ENCODE data around the gene PMEPA1. TPM values are rescaled to one million over a fixed set of nuclear protein-coding genes. Genes with fewer than 3 reads are reported as not detected.

Gene PMEPA1
- total and polyA plus RNA-seq, 10 of the 15 experiments (the other 5 are each of a cell fraction or from before 2014, with no cell fraction given): 0.02 to 0.10 (median 0.04) TPM; not detected in 3

DNA sequence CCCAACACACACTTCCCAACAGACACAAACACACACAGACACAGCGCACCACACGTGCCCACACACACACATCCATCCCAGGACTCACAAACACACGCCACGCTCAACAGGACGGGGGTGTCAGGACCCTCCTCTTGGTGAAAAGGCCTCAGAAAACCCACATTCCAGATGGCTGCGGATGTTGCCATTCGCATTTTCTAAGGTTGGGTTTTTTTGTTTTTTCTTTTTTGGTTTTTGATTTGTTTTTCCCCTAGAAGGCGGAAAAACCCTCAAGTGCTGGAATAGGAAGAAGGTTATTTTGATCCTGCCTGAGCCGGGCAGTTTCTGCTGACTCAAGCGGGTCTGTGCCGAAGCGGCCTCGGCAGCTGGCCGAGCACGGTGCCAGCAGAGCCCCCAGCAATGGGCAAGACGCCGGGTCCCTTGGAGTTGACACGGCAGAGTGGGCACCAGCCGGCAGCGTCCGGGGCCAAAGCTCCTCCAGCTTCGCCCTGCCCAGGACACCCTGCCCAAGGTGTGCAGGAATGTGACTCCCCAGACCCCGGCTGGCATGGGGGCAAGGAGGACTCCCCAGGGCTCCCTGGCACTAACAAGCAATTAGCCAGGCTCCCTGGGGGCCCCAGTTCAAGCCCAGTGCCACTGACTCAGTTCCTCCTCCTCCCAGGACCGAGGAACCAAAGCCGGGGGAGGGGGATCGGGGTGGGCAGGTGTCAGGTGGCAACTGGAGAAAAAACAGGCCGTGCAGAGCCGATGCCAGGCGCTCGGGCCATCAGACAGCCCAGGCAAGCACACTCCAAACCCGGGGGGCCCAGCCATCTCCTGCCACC lies 48.7 kb downstream of the PMEPA1 start:
- SMC1A ChIA-PET (ENCODE audit: uncharacterized antibody, unreplicated experiment): no interaction called here
- DNase-seq (ENCODE audit: low read depth, low spot score): no peak

GRCh38 chr20:57660181-57660921 lies 49.5 kb downstream of the PMEPA1 start:
- WGBS (ENCODE audit: insufficient coverage, insufficient replicate concordance, low lambda C conversion rate, missing lambda C conversion rate): 38% methylated on average over 13 of the region's 13 CpGs
- POLR2A ChIA-PET: no interaction called here
- Histone ChIP-seq H3K9me3 (replicated peaks; ENCODE audit: control insufficient read depth, insufficient read depth, low read length) (no peaks in the 10 kb centered on the region), H3K4me3 (no peak overlapping the region), H3K4me2 (ENCODE audit: control insufficient read depth, insufficient read depth) (no peak overlapping the region), H3K27ac (ENCODE audit: control insufficient read depth, insufficient read depth) (no peak overlapping the region), H4K20me1 (ENCODE audit: control insufficient read depth, insufficient read depth) (no peaks in the 10 kb centered on the region), H3K36me3 (ENCODE audit: control insufficient read depth in 2 of 2, insufficient read depth in 2 of 2, low read length in 1 of 2) (no peaks in the 10 kb centered on the region), H3K79me2 (ENCODE audit: control insufficient read depth, insufficient read depth, low read length) (no peaks in the 10 kb centered on the region), H2AFZ (ENCODE audit: control insufficient read depth, low read depth, low read length) (no peak overlapping the region), H3K27me3 (replicated peaks in 1 of 2; ENCODE audit: control insufficient read depth in 2 of 2, insufficient read depth in 2 of 2, low read length in 1 of 2) (no peaks in the 10 kb centered on the region), H3K4me1 (ENCODE audit: control insufficient read depth, insufficient read depth, low read length) (no peaks in the 10 kb centered on the region), H3K9ac (ENCODE audit: control insufficient read depth, insufficient read depth, low read length) (no peak overlapping the region)
- DNase-seq (ENCODE audit: low read depth, low spot score) (no peak), ATAC-seq (no peak), FAIRE-seq (no peak)
- intact Hi-C loops (cut with micrococcal nuclease; ENCODE audit: unreplicated experiment): no loop called here
- RAD21 ChIA-PET (ENCODE audit: unreplicated experiment): no interaction called here
- SMC1A ChIA-PET (ENCODE audit: uncharacterized antibody, unreplicated experiment): interaction anchor here (0.6 kb wide), 1 partner anchor 33 kb away, joined by 3 read pairs; no protein-coding TSS in a partner anchor
- CTCF ChIA-PET: no interaction called here
- no TSS peak for BruUV-seq (replicated peaks)
- in situ Hi-C loops (cut with MboI): no loop called here
- no peak for TF ChIP-seq IKZF1 (conservative IDR thresholded peaks at IDR 0.05)
- TF ChIP-seq, protein P1, sequence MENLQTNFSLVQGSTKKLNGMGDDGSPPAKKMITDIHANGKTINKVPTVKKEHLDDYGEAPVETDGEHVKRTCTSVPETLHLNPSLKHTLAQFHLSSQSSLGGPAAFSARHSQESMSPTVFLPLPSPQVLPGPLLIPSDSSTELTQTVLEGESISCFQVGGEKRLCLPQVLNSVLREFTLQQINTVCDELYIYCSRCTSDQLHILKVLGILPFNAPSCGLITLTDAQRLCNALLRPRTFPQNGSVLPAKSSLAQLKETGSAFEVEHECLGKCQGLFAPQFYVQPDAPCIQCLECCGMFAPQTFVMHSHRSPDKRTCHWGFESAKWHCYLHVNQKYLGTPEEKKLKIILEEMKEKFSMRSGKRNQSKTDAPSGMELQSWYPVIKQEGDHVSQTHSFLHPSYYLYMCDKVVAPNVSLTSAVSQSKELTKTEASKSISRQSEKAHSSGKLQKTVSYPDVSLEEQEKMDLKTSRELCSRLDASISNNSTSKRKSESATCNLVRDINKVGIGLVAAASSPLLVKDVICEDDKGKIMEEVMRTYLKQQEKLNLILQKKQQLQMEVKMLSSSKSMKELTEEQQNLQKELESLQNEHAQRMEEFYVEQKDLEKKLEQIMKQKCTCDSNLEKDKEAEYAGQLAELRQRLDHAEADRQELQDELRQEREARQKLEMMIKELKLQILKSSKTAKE (IDR thresholded peaks at IDR 0.05; ENCODE audit: low read depth, poor library complexity, severe bottlenecking): no peak
- no peak for TF ChIP-seq BRCA1 (IDR thresholded peaks at IDR 0.05; ENCODE audit: low read depth, low read length)
- TF ChIP-seq ZNF592 (IDR thresholded peaks at IDR 0.05): no peak
- TF ChIP-seq RAD21 (IDR thresholded peaks at IDR 0.05; ENCODE audit: insufficient read depth, low read depth, low read length): no peak
- no peak for TF ChIP-seq SMAD1 (IDR thresholded peaks at IDR 0.05; ENCODE audit: low read depth, partially characterized antibody)
- no peak for TF ChIP-seq CHD2 (IDR thresholded peaks at IDR 0.05; ENCODE audit: borderline replicate concordance, low read depth, low read length)

More for the DNA sequence above, 48.7 kb downstream of the PMEPA1 start:
- H3K27me3 ChIP-seq (replicated peaks in 1 of 2; ENCODE audit: control insufficient read depth in 2 of 2, insufficient read depth in 2 of 2, low read length in 1 of 2): no peaks in the 10 kb centered on the region
- intact Hi-C loops (cut with micrococcal nuclease; ENCODE audit: unreplicated experiment): no loop called here
- ATAC-seq: no peak
- H3K9me3 ChIP-seq (replicated peaks; ENCODE audit: control insufficient read depth, insufficient read depth, low read length): no peaks in the 10 kb centered on the region
- 32% methylated on average over 25 of the region's 31 CpGs for WGBS (ENCODE audit: insufficient coverage, insufficient replicate concordance, low lambda C conversion rate, missing lambda C conversion rate)
- H3K27ac ChIP-seq (ENCODE audit: control insufficient read depth, insufficient read depth): no peak overlapping the region
- FAIRE-seq: no peak
- no peak overlapping the region for H3K4me2 ChIP-seq (ENCODE audit: control insufficient read depth, insufficient read depth)
- RAD21 ChIA-PET (ENCODE audit: unreplicated experiment): no interaction called here
- H4K20me1 ChIP-seq (ENCODE audit: control insufficient read depth, insufficient read depth): no peaks in the 10 kb centered on the region
- CTCF ChIA-PET: no interaction called here
- POLR2A ChIA-PET: no interaction called here
- H3K4me3 ChIP-seq: no peak overlapping the region
- no peaks in the 10 kb centered on the region for H3K79me2 ChIP-seq (ENCODE audit: control insufficient read depth, insufficient read depth, low read length)
- no peaks in the 10 kb centered on the region for H3K4me1 ChIP-seq (ENCODE audit: control insufficient read depth, insufficient read depth, low read length)
- H3K9ac ChIP-seq (ENCODE audit: control insufficient read depth, insufficient read depth, low read length): no peak overlapping the region
- no peak overlapping the region for H2AFZ ChIP-seq (ENCODE audit: control insufficient read depth, low read depth, low read length)
- in situ Hi-C loops (cut with MboI): no loop called here
- H3K36me3 ChIP-seq (ENCODE audit: control insufficient read depth in 2 of 2, insufficient read depth in 2 of 2, low read length in 1 of 2): no peaks in the 10 kb centered on the region
- BruUV-seq (replicated peaks): no TSS peak
- TF ChIP-seq SIX5 (IDR thresholded peaks at IDR 0.05; ENCODE audit: low read depth, low read length, severe bottlenecking): no peak
- no peak for TF ChIP-seq ATF7 (IDR thresholded peaks at IDR 0.05; ENCODE audit: low read depth)
- TF ChIP-seq RELA (IDR thresholded peaks at IDR 0.05; ENCODE audit: borderline replicate concordance, partially characterized antibody): no peak
